Neural progenitor cell (in vitro differentiated cells): ENCODE measurements around the gene C2CD4C.

Experiments used
- CTCF ChIP-seq: fragments of 200-600 bp; sonication (generic); IDR thresholded peaks from 2 replicates; pipeline ENCODE4 v1.5.1; 2017; ENCODE audit warnings: antibody characterized with exemption, mild to moderate bottlenecking
- EZH2 ChIP-seq: fragments of 200-600 bp; sonication (generic); IDR thresholded peaks from 2 replicates; pipeline ENCODE4 v1.6.1; 2017; ENCODE audit warnings: antibody characterized with exemption, mild to moderate bottlenecking, moderate library complexity

GRCh38 chr19:387777-388176 lies 21.2 kb downstream of the C2CD4C start:
- TF ChIP-seq EZH2, result no peak
- TF ChIP-seq CTCF, result no peak
